Measurements from ENCODE around the gene EYA3.

DNA sequence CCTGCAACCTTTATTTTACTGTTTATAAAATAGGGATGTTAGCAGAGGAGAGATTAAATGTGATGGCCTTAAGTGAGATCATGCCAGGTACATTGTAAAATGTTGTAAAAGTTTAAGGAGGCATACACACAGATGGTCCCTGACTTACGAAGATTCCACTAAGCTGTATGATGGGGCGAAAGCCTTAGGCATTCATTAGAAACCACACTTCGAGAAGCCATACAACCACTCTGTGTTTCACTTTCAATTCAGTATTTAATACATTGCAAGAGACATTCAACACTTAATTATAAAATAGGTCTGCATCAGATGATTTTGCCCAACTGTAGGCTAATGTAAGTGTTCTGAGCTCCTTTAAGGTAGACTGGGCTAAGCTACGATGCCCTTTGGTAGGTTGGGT lies 149.9 kb downstream of the EYA3 start:
- TF ChIP-seq, protein P1, sequence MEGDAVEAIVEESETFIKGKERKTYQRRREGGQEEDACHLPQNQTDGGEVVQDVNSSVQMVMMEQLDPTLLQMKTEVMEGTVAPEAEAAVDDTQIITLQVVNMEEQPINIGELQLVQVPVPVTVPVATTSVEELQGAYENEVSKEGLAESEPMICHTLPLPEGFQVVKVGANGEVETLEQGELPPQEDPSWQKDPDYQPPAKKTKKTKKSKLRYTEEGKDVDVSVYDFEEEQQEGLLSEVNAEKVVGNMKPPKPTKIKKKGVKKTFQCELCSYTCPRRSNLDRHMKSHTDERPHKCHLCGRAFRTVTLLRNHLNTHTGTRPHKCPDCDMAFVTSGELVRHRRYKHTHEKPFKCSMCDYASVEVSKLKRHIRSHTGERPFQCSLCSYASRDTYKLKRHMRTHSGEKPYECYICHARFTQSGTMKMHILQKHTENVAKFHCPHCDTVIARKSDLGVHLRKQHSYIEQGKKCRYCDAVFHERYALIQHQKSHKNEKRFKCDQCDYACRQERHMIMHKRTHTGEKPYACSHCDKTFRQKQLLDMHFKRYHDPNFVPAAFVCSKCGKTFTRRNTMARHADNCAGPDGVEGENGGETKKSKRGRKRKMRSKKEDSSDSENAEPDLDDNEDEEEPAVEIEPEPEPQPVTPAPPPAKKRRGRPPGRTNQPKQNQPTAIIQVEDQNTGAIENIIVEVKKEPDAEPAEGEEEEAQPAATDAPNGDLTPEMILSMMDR (conservative IDR thresholded peaks at IDR 0.05; ENCODE audit: low read depth, low read length): no peak
- no peak for TF ChIP-seq EZH2 (IDR thresholded peaks at IDR 0.05; ENCODE audit: low read length, unreplicated experiment)
- no peak for TF ChIP-seq EZH2phosphoT487 (IDR thresholded peaks at IDR 0.05; ENCODE audit: borderline replicate concordance, low read length)

Data from PC-3 (cell line).